Kidney glomerular epithelial cell (primary cell): ENCODE results near the gene HOXA9.

Source experiments
- DNase-seq: peaks from one replicate; lab custom pipeline; 2025; lab: John Stamatoyannopoulos, UW

Gene HOXA9

DNA sequence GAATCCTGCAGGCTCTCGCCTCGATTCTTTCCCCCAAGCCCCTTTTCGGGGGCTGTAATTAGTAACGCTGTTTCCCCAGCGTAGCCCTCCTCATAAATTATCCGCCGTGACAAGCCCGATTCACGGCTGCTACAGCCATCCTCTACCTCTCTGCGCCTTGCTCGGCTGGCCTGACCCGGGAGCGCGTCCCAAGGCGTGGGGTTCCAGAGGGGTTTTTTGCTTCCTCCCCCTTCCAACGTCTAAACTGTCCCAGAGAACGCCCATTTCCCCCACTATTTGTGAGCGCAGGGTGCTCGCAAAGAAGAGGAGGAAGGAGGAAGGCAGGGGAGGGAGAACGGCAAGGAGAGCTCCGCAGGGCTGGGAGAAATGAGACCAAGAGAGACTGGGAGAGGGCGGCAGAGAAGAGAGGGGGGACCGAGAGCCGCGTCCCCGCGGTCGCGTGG lies 22.7 kb downstream of the HOXA9 start:
- no peak for DNase-seq

DNA sequence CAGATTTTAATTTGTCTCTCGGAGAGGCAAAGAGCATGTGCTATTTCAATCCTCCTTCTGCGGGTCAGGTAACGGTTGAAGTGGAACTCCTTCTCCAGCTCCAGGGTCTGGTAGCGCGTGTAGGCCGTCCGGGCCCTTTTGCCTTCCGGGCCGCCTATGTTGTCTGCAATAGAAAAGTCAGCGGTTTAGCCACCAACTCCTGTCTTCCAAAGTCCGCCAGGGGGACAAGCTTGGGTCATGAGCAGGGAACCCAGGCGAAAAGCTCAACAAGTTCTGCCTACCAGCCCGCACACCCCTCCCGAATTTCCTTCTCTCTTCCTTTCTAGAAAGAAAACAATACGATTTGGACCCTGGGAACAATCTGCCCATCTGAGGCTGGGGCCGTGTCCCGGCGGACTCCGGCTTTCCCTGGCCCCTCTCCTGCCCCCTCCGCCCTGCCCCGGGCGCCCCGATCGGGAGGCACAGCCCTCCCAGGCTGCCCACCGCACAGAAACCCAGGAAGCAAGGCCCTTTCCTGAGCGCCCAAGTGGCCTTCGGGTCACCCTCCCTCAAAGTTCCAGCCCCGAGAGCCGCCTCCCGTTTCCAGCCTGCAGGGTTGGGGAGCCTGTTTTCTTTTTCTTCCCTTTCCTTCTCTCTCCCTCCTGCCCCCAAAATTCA lies 23.3 kb downstream of the HOXA9 start:
- no peak for DNase-seq

DNA sequence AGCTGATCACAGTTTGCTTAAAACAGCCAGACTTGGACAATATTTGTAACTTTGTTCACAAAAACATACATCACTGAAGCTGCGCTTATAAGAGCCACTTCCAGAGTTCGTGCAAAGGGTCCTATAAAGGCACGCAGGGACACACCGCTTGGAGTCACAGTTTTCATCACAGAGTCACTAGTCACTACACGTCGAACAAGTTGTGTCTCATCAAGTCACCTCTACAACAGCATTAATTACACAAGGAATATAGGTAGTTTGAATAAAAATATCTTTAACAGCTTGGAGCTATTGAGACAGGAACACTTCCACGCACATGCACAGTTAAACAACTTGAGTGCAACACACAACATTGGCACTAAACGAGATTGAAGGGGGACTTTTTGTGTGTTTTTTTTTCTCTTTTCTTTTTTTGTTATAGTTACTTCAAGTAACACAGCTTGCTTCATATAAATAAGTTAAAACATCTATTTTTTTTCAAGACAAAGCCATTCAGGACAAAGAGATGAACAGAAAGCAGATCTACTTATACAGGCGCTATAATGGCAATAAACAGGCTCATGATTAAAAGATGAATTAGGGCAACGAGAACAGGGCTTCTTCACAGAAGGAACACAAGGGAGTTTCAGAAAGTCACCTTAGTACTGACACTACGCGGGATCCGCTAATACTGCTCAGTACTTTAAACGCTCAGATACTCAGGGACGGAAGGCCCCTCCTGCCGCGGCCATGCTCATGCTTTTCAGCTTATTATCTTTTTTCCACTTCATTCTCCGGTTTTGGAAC lies 24.0 kb downstream of the HOXA9 start:
- no peak for DNase-seq

GRCh38 chr7:27140126-27140857 lies 25.0 kb downstream of the HOXA9 start:
- DNase-seq: no peak

DNA sequence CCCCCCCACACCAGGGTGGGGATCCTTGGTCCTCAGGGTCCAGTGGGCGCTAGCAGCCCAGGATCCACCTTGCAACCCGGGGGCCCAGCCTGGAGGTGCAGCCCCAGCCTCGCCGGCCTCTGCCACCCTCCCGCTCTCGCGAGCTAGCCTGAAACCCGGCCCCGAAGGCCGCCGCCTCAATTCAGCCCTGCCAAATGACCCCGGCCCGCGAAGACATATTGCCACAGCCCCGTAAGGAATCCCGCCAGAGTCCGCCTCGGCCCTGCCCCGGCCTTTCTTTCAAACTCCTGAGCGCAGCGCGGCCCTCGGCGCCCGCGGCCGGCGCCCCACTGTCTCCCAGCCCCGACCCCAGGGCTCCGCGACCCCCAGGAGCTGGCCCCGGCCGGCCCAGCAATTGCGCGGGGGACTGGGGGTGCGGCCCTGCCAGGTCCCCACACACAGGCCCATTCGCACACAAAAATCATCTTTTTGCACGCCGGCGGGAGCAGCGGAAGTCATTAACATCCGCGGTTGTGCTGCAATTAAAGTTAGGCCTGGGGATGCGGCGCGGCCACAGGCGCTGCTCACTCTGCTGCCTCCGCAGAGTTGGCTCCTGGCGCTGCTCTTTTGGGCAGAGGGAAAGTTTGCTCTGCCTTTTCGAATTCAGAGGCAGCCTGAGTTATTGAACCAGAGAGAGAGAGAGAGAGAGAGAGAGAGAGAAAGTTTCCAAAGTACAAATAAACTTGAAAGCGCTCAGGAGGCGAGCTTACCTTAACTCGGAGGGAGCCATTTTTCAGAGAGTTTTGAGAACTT lies 25.8 kb downstream of the HOXA9 start:
- no peak for DNase-seq

GRCh38 chr7:27138985-27139333 lies 26.4 kb downstream of the HOXA9 start:
- DNase-seq: no peak

DNA sequence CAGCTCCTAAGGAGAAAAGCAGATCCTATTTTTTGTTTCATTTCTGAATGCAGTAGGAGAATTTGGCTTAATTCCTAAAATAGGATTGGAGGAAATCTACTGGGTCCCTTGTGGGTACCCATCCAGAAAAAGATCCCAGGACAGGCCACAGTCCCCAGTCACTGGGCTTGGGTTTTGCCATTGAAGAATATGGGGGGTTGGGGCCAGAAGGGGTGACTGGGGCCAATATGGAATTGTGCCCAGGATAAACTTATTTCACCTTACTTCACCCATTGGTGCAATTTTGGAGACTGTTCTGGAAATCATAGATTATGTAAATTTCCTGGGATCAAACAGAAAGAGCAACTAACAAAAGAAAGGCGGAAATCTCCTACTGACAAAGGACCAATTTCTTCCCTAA lies 26.9 kb downstream of the HOXA9 start:
- DNase-seq: no peak

DNA sequence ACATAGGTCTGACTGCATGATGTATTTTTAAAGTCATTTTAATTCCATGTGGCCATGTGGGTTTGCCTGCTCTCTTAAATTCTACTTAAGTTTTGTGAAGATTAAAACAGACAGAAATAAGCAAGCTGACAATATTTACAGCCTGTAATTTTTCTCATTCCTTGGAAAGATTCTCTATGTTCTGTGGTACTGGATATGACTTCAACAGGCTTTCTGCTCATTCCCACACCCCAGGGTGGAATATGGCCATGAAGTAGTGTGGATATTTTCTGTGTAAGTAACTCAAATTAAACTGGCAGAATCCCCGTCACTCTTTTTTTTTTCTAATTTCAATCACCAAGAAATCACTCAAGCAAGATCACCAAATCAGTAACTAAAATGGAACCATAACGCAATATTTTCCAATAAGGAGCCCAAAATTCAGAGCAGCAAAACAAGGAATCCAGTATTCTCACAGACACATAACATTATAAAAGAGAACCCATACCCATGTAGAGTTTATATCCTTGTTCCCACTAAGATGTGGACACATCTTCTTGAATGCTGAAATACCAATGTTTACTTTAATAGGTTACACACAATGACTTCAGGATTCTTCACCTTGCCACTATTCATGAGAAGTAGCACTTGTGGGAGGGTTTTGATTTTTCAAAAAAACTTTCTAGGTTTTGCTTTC lies 27.6 kb downstream of the HOXA9 start:
- no peak for DNase-seq

DNA sequence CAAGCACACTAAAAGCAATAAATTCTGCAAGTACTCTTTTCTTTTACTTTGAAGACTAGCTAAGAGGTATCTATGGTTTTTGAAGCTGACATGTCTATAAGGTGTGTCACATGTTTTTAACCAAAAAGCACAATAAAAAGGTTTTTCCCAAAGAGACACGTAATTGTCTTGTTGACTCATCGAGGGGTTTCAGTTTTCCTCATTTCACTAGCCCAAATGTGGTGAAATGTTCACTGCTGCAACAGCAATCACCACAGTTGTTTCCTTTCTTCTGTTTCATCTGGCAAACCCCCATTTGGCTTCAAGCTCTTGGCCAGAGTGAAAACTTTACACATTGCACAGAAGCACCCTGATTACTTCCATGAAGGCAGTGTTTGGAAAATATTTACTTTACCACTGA lies 30.9 kb downstream of the HOXA9 start:
- no peak for DNase-seq

DNA sequence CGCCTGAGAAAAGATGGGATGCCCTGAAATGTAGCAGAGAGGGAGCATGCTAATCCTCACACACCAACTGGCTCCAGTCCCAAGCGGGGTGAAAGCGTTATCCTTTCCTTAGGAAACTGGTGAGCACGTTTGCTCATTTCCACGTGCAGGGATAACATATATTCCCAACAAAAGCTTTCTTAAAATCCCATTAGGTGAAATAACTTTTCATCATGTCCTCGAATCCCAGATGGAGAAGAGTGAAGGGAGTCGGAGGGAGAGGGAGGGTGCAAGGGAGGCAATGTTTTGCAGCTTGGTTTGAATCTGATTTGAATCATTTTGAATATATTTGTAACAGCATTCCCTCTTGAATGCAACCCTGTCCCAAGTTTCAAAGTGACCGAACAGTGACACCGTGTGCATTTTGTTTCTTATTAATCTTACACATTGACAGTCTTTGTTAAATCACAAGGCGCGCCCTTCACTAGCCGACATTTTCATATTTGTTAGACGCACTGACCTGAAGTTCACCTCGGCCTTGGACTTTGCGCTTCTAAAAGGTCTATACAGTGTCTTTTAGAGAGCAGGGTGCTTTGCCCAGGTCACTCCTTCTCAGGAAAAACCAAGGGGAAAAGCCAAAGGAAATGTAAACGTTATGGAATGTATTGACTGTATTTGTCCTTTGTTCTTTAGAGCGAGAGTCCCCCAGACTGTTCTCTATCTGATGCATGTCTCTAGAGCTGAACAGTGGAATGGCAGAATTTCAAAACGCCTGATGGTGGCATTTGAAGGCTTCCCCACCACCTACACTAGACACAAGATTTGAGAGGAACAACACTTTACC lies 31.7 kb downstream of the HOXA9 start:
- no peak for DNase-seq

GRCh38 chr7:27132978-27133377 lies 32.4 kb downstream of the HOXA9 start:
- DNase-seq: no peak

- DNase-seq: no peak
Observed at GRCh38 chr7:27132214-27132613, 33.1 kb downstream of the HOXA9 start.

- DNase-seq: no peak
Observed at GRCh38 chr7:27131390-27131819, 33.9 kb downstream of the HOXA9 start.

- no peak for DNase-seq
Observed at GRCh38 chr7:27130540-27131389, 34.6 kb downstream of the HOXA9 start, which contains the start of gene HOXA4. Gene HOXA4, minus strand, starts transcription at chr7:27130757. Its CDS starts 24 bp downstream, at chr7:27130733.

DNA sequence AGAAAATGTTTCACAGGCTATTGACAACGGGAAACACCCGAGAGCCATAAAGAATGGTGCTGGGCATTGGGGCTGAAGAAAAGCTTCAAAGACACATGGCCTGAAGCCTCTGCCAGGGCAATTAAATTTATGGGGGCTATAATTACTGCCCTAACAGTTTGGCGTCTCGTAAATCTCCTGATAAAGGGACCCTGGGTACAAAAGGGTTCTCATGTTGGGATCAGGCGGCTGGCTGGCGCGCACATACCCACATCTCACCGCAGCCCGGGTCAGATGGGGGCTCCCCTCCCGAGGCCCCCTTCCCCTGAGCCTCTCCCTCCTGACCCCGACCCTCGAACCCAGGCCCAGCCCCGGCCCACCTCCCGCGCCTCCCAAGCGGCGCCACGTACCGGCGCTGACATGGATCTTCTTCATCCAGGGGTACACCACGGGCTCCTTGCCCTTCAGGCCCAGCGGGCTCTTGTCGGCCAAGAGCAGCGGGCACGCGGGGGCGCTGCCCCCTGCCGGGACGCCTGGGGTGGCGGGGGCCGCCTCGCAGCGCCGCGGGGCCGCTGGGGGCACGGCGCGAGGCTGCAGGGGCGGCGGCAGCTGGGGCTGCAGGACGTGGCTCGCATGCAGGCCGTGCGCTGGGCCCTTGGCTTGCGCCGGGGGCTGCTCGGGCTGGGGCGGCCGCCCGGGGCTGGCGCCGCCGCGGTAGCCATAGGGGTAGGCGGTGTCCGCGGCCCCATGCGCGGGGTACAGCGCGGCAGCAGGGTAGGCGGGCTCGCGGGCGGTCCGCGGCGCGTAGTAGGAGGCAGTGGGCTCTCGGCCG lies 35.4 kb downstream of the HOXA9 start:
- DNase-seq: no peak

GRCh38 chr7:27128776-27129728 lies 36.3 kb downstream of the HOXA9 start:
- DNase-seq: no peak

- DNase-seq: no peak
Observed at GRCh38 chr7:27128034-27128433, 37.3 kb downstream of the HOXA9 start.
